Liver (tissue), 3 donors: ENCODE measurements around the gene SCP2.

Source experiments
- EGR1 ChIP-seq, 2 donors: IDR thresholded peaks; 2 replicates each; pipeline ENCODE4 v1.6.1; 2016 to 2018; ENCODE audit warnings: antibody characterized with exemption in 2 of 2, low read depth in 2 of 2
- GABPA ChIP-seq, 2 donors: IDR thresholded peaks in 1 of 2; conservative IDR thresholded peaks in 1 of 2; 2 replicates each; pipeline ENCODE4 v1.6.1; 2016; ENCODE audit warnings: antibody characterized with exemption in 2 of 2, mild to moderate bottlenecking in 1 of 2, moderate library complexity in 1 of 2
- HNF4G ChIP-seq: IDR thresholded peaks from 2 replicates; pipeline ENCODE4 v1.6.1; 2016; ENCODE audit warnings: antibody characterized with exemption
- JUND ChIP-seq, 2 donors: IDR thresholded peaks; 2 replicates each; pipeline ENCODE4 v1.6.1; 2016; ENCODE audit warnings: antibody characterized with exemption in 2 of 2
- RAD21 ChIP-seq, 2 donors: IDR thresholded peaks; 2 replicates each; pipeline ENCODE4 v1.6.1; 2016; ENCODE audit warnings: antibody characterized with exemption in 2 of 2, mild to moderate bottlenecking in 2 of 2
- RXRA ChIP-seq, 2 donors: IDR thresholded peaks; 2 replicates each; pipeline ENCODE4 v1.6.1; 2017 to 2018; ENCODE audit warnings: antibody characterized with exemption in 2 of 2, mild to moderate bottlenecking in 1 of 2
- SP1 ChIP-seq: IDR thresholded peaks from 2 replicates; pipeline ENCODE4 v1.6.1; 2018; ENCODE audit warnings: antibody characterized with exemption, mild to moderate bottlenecking
- TAF1 ChIP-seq: conservative IDR thresholded peaks from 2 replicates; pipeline ENCODE4 v1.6.1; 2016; ENCODE audit warnings: antibody characterized with exemption, mild to moderate bottlenecking
- YY1 ChIP-seq: IDR thresholded peaks from 2 replicates; pipeline ENCODE4 v1.6.1; 2016; ENCODE audit warnings: antibody characterized with exemption, mild to moderate bottlenecking
- TF ChIP-seq, protein P1 (sequence below): fragments of 150-350 bp; IDR thresholded peaks from 2 replicates; pipeline ENCODE4 v1.5.1; 2017; ENCODE audit warnings: improper control_type of control experiment, low read depth, low read length; ENCODE audit not compliant: missing input control
- TF ChIP-seq, protein P2 (sequence below): IDR thresholded peaks from 2 replicates; pipeline ENCODE4 v1.6.1; 2016; ENCODE audit warnings: antibody characterized with exemption, mild to moderate bottlenecking
- TF ChIP-seq, protein P3 (sequence below): IDR thresholded peaks from 2 replicates; pipeline ENCODE4 v1.6.1; 2016; ENCODE audit warnings: antibody characterized with exemption
- TF ChIP-seq, protein P4 (sequence below): IDR thresholded peaks from 2 replicates; pipeline ENCODE4 v1.6.1; 2016; ENCODE audit warnings: antibody characterized with exemption
- TF ChIP-seq, protein P5 (sequence below): IDR thresholded peaks from 2 replicates; pipeline ENCODE4 v1.6.1; 2016; ENCODE audit warnings: antibody characterized with exemption
- donor health status: healthy.
- donor health status: healthy.

GRCh38 chr1:53077599-53077965, 150.5 kb downstream of the SCP2 start:
- TF ChIP-seq, protein P1, sequence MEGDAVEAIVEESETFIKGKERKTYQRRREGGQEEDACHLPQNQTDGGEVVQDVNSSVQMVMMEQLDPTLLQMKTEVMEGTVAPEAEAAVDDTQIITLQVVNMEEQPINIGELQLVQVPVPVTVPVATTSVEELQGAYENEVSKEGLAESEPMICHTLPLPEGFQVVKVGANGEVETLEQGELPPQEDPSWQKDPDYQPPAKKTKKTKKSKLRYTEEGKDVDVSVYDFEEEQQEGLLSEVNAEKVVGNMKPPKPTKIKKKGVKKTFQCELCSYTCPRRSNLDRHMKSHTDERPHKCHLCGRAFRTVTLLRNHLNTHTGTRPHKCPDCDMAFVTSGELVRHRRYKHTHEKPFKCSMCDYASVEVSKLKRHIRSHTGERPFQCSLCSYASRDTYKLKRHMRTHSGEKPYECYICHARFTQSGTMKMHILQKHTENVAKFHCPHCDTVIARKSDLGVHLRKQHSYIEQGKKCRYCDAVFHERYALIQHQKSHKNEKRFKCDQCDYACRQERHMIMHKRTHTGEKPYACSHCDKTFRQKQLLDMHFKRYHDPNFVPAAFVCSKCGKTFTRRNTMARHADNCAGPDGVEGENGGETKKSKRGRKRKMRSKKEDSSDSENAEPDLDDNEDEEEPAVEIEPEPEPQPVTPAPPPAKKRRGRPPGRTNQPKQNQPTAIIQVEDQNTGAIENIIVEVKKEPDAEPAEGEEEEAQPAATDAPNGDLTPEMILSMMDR = no peak
- TF ChIP-seq, protein P2, sequence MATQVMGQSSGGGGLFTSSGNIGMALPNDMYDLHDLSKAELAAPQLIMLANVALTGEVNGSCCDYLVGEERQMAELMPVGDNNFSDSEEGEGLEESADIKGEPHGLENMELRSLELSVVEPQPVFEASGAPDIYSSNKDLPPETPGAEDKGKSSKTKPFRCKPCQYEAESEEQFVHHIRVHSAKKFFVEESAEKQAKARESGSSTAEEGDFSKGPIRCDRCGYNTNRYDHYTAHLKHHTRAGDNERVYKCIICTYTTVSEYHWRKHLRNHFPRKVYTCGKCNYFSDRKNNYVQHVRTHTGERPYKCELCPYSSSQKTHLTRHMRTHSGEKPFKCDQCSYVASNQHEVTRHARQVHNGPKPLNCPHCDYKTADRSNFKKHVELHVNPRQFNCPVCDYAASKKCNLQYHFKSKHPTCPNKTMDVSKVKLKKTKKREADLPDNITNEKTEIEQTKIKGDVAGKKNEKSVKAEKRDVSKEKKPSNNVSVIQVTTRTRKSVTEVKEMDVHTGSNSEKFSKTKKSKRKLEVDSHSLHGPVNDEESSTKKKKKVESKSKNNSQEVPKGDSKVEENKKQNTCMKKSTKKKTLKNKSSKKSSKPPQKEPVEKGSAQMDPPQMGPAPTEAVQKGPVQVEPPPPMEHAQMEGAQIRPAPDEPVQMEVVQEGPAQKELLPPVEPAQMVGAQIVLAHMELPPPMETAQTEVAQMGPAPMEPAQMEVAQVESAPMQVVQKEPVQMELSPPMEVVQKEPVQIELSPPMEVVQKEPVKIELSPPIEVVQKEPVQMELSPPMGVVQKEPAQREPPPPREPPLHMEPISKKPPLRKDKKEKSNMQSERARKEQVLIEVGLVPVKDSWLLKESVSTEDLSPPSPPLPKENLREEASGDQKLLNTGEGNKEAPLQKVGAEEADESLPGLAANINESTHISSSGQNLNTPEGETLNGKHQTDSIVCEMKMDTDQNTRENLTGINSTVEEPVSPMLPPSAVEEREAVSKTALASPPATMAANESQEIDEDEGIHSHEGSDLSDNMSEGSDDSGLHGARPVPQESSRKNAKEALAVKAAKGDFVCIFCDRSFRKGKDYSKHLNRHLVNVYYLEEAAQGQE = no peak
- TF ChIP-seq, protein P3, sequence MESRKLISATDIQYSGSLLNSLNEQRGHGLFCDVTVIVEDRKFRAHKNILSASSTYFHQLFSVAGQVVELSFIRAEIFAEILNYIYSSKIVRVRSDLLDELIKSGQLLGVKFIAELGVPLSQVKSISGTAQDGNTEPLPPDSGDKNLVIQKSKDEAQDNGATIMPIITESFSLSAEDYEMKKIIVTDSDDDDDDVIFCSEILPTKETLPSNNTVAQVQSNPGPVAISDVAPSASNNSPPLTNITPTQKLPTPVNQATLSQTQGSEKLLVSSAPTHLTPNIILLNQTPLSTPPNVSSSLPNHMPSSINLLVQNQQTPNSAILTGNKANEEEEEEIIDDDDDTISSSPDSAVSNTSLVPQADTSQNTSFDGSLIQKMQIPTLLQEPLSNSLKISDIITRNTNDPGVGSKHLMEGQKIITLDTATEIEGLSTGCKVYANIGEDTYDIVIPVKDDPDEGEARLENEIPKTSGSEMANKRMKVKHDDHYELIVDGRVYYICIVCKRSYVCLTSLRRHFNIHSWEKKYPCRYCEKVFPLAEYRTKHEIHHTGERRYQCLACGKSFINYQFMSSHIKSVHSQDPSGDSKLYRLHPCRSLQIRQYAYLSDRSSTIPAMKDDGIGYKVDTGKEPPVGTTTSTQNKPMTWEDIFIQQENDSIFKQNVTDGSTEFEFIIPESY = no peak
- TF ChIP-seq JUND (IDR thresholded peaks at IDR 0.05) (no peak), RAD21 (IDR thresholded peaks at IDR 0.05) (no peak), YY1 (no peak), EGR1 (IDR thresholded peaks at IDR 0.05; ENCODE audit: low read depth in 2 of 2) (no peak), TAF1 (no peak), GABPA (IDR thresholded peaks at IDR 0.05 in 1 of 2, conservative IDR thresholded peaks at IDR 0.05 in 1 of 2) (no peak), RXRA (IDR thresholded peaks at IDR 0.05) (no peak), HNF4G (no peak), SP1 (no peak)
- TF ChIP-seq, protein P4, sequence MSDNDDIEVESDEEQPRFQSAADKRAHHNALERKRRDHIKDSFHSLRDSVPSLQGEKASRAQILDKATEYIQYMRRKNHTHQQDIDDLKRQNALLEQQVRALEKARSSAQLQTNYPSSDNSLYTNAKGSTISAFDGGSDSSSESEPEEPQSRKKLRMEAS = no peak
- TF ChIP-seq, protein P5, sequence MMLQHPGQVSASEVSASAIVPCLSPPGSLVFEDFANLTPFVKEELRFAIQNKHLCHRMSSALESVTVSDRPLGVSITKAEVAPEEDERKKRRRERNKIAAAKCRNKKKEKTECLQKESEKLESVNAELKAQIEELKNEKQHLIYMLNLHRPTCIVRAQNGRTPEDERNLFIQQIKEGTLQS = no peak
